Brain pericyte (primary cell): Measurements from ENCODE around the gene TOP3B.

Experiments
- DNase-seq: peaks from one replicate; pipeline ENCODE4 v3.0.0-alpha.2; 2012; ENCODE audit warnings: low read depth, low spot score

TOP3B gene

GRCh38 chr22:21961886-21962654 lies 20.5 kb downstream of the TOP3B start:
- DNase-seq: no peak

- no peak for DNase-seq
Observed at GRCh38 chr22:21961127-21961867, 21.3 kb downstream of the TOP3B start.

- no peak for DNase-seq
Observed at GRCh38 chr22:21960200-21961126, 22.1 kb downstream of the TOP3B start.

GRCh38 chr22:21959274-21960074 lies 23.1 kb downstream of the TOP3B start:
- DNase-seq: no peak

- DNase-seq: no peak
Observed at GRCh38 chr22:21958360-21959273, 24.0 kb downstream of the TOP3B start.

GRCh38 chr22:21952586-21953571 lies 29.7 kb downstream of the TOP3B start, which contains the start of gene PPM1F:
Gene PPM1F, minus strand, starts transcription at chr22:21952848. Its CDS starts 6,800 bp downstream, at chr22:21946048.
- DNase-seq: no peak

- DNase-seq: no peak
Observed at GRCh38 chr22:21951931-21952465, 30.6 kb downstream of the TOP3B start.

- DNase-seq: no peak
Observed at GRCh38 chr22:21951062-21951461, 31.5 kb downstream of the TOP3B start.

- DNase-seq: no peak
Observed at GRCh38 chr22:21949948-21950347, 32.6 kb downstream of the TOP3B start.

- no peak for DNase-seq
Observed at GRCh38 chr22:21949569-21949918, 33.0 kb downstream of the TOP3B start.

- DNase-seq: no peak
Observed at GRCh38 chr22:21948824-21949568, 33.6 kb downstream of the TOP3B start.

GRCh38 chr22:21948390-21948789 lies 34.2 kb downstream of the TOP3B start:
- DNase-seq: no peak

GRCh38 chr22:21947040-21948014 lies 35.3 kb downstream of the TOP3B start:
- DNase-seq: no peak

- DNase-seq: no peak
Observed at GRCh38 chr22:21946262-21946925, 36.2 kb downstream of the TOP3B start.

GRCh38 chr22:21945453-21946261 lies 36.9 kb downstream of the TOP3B start:
- no peak for DNase-seq
